K562 (cell line): ENCODE data around the gene TRIM31. TPM values are rescaled to one million over a fixed set of nuclear protein-coding genes. Genes with fewer than 3 reads are reported as not detected.

Source experiments
- CBFB ChIP-seq: sonication (generic); formaldehyde crosslinking; IDR thresholded peaks from 2 replicates; pipeline ENCODE4 v1.4.0; 2020; ENCODE audit warnings: mild to moderate bottlenecking, missing genetic modification reagents
- CREM ChIP-seq: IDR thresholded peaks from 2 replicates; pipeline ENCODE4 v1.6.1; 2014; ENCODE audit warnings: antibody characterized with exemption, low read depth
- DPF2 ChIP-seq: fragments of 450-650 bp; IDR thresholded peaks from 2 replicates; pipeline ENCODE4 v1.6.1; 2016
- E2F1 ChIP-seq: sonication (generic); formaldehyde crosslinking; IDR thresholded peaks from 2 replicates; pipeline ENCODE4 v1.8.1; 2023; ENCODE audit warnings: mild to moderate bottlenecking, missing genetic modification reagents, moderate library complexity
- ELF1 ChIP-seq: fragments of 200-800 bp; sonication (Bioruptor generic); IDR thresholded peaks from 2 replicates; pipeline ENCODE4 v1.6.1; 2016; ENCODE audit warnings: missing genetic modification characterization, missing compliant biosample characterization
- ERF ChIP-seq: fragments of 450-650 bp; formaldehyde crosslinking; IDR thresholded peaks from 2 replicates; pipeline ENCODE4 v1.4.0; 2020; ENCODE audit warnings: mild to moderate bottlenecking, mixed read lengths
- IFI16 ChIP-seq: fragments of 250-450 bp; sonication (Bioruptor Pico); IDR thresholded peaks from 2 replicates; pipeline ENCODE4 v2.1.2; 2022; ENCODE audit warnings: mild to moderate bottlenecking, inconsistent platforms
- ILK ChIP-seq: fragments of 450-650 bp; IDR thresholded peaks from 2 replicates; pipeline ENCODE4 v1.6.1; 2016; ENCODE audit warnings: missing genetic modification characterization, low read depth, mild to moderate bottlenecking, missing compliant biosample characterization, moderate library complexity, borderline replicate concordance
- MAFK ChIP-seq: IDR thresholded peaks from 2 replicates; pipeline ENCODE4 v1.6.1; 2011; ENCODE audit warnings: low read length, improper control_type of control experiment
- MYNN ChIP-seq, 2 experiments: sonication (generic); formaldehyde crosslinking in 1 of 2; IDR thresholded peaks; 2 replicates each; pipeline versions ENCODE4 v1.5.0 to v1.6.1; 2016 to 2020; ENCODE audit warnings: antibody characterized with exemption in 1 of 2, missing genetic modification reagents in 1 of 2
- NEUROD1 ChIP-seq: fragments of 150-350 bp; IDR thresholded peaks from 2 replicates; pipeline ENCODE4 v1.6.1; 2014; ENCODE audit warnings: borderline replicate concordance, low read length, low read depth; ENCODE audit not compliant: partially characterized antibody
- PRPF4 ChIP-seq: fragments of 200-400 bp; formaldehyde crosslinking; IDR thresholded peaks from one replicate; pipeline ENCODE4 v1.6.1; 2017; ENCODE audit warnings: low read length, low read depth, mild to moderate bottlenecking; ENCODE audit not compliant: insufficient read depth, poor library complexity, severe bottlenecking
- PTRF ChIP-seq: fragments of 450-650 bp; IDR thresholded peaks from 2 replicates; pipeline ENCODE4 v1.6.1; 2016; ENCODE audit warnings: mild to moderate bottlenecking, missing genetic modification characterization, missing compliant biosample characterization
- RAD21 ChIP-seq, 2 experiments: fragments of 250-450 bp in 1 of 2; fragments of 450-650 bp in 1 of 2; sonication (Bioruptor Pico) in 1 of 2; formaldehyde crosslinking in 1 of 2; IDR thresholded peaks in 1 of 2; conservative IDR thresholded peaks in 1 of 2; 2 replicates each; pipeline versions ENCODE4 v1.4.0 to v1.8.0; 2020 to 2022; ENCODE audit warnings: mild to moderate bottlenecking in 2 of 2, moderate library complexity in 1 of 2
- RAD51 ChIP-seq: fragments of 450-650 bp; IDR thresholded peaks from 2 replicates; pipeline ENCODE4 v1.7.1; 2016; ENCODE audit warnings: low read depth, mild to moderate bottlenecking, borderline replicate concordance
- SPI1 ChIP-seq: IDR thresholded peaks from 2 replicates; pipeline ENCODE4 v1.6.1; 2011; ENCODE audit warnings: low read depth, low read length, control low read depth, borderline replicate concordance
- TCF7L2 ChIP-seq: fragments of 150-350 bp; IDR thresholded peaks from 2 replicates; pipeline ENCODE4 v1.6.1; 2016; ENCODE audit warnings: low read depth, mild to moderate bottlenecking, low read length, moderate library complexity
- THRA ChIP-seq: fragments of 450-650 bp; IDR thresholded peaks from 2 replicates; pipeline ENCODE4 v1.6.1; 2017; ENCODE audit warnings: mild to moderate bottlenecking, moderate library complexity
- ZNF253 ChIP-seq: fragments of 250-450 bp; sonication (Bioruptor Pico); conservative IDR thresholded peaks from 2 replicates; pipeline ENCODE4 v1.6.1; 2021; ENCODE audit warnings: mild to moderate bottlenecking
- ZNF311 ChIP-seq: fragments of 250-450 bp; sonication (Bioruptor Pico); IDR thresholded peaks from 2 replicates; pipeline ENCODE4 v1.4.0; 2020; ENCODE audit warnings: mild to moderate bottlenecking, moderate library complexity
- ZNF444 ChIP-seq: fragments of 250-450 bp; sonication (Bioruptor Pico); IDR thresholded peaks from 2 replicates; pipeline ENCODE4 v1.4.0; 2020; ENCODE audit warnings: mild to moderate bottlenecking, moderate library complexity
- ZNF511 ChIP-seq: sonication (generic); formaldehyde crosslinking; IDR thresholded peaks from 2 replicates; pipeline ENCODE4 v1.8.0; 2022; ENCODE audit warnings: mild to moderate bottlenecking, missing genetic modification reagents
- ZNF589 ChIP-seq: fragments of 200-800 bp; sonication (Bioruptor generic); IDR thresholded peaks from 2 replicates; pipeline ENCODE4 v1.6.1; 2016; ENCODE audit warnings: low read depth, missing genetic modification characterization, missing compliant biosample characterization
- polyA plus RNA-seq, 8 experiments: library from polyadenylated mRNA; depleted of rRNA in 4 of 8; stranded (reverse) in 5 of 8; unstranded in 3 of 8; fragments of >200 nt; fragmentation: Nextera tagmentation in 2 of 8; fragmentation: Illumina TruSeq in 1 of 8; extraction: Ambion mirVana in 2 of 8; extraction: Trizol in 1 of 8; gene quantifications; 2 replicates each; pipeline versions ENCODE4 v1.2.1 to v1.2.3, GENCODE V29; 2011 to 2014; ENCODE audit warnings: inconsistent platforms in 1 of 8, missing spikeins in 1 of 8
- total RNA-seq, 7 experiments: library from RNA; depleted of rRNA in 6 of 7; stranded (reverse); fragments of >200 nt in 6 of 7; fragmentation: Illumina TruSeq in 2 of 7; extraction: Trizol in 2 of 7; gene quantifications; 2 replicates each; pipeline versions ENCODE4 v1.2.1 to v1.2.3, GENCODE V29; 2011 to 2021; ENCODE audit warnings: low replicate concordance in 1 of 7
- TF ChIP-seq, protein P1 (sequence below): fragments of 250-450 bp; sonication (Bioruptor Pico); IDR thresholded peaks from 2 replicates; pipeline ENCODE4 v1.4.0; 2020; ENCODE audit warnings: mild to moderate bottlenecking, moderate library complexity

TRIM31 gene
- total and polyA plus RNA-seq, 9 of the 15 experiments (the other 6 are each of a cell fraction or from before 2014, with no cell fraction given): not detected

GRCh38 chr6:30066577-30067459, 46.1 kb downstream of the TRIM31 start, which contains the start of gene PPP1R11 (continued):
- no peak for TF ChIP-seq NEUROD1
- no peak for TF ChIP-seq ILK
- TF ChIP-seq E2F1 (CRISPR knock-in tag): no peak
- TF ChIP-seq PRPF4: no peak
- TF ChIP-seq RAD51: no peak
- no peak for TF ChIP-seq IFI16 (CRISPR knock-in tag)
- TF ChIP-seq ELF1: peak; percentile 100
- TF ChIP-seq ZNF253: no peak
- peak; percentile 11; the same call in 1 of the 2 replicates for TF ChIP-seq ERF
- TF ChIP-seq, protein P1, sequence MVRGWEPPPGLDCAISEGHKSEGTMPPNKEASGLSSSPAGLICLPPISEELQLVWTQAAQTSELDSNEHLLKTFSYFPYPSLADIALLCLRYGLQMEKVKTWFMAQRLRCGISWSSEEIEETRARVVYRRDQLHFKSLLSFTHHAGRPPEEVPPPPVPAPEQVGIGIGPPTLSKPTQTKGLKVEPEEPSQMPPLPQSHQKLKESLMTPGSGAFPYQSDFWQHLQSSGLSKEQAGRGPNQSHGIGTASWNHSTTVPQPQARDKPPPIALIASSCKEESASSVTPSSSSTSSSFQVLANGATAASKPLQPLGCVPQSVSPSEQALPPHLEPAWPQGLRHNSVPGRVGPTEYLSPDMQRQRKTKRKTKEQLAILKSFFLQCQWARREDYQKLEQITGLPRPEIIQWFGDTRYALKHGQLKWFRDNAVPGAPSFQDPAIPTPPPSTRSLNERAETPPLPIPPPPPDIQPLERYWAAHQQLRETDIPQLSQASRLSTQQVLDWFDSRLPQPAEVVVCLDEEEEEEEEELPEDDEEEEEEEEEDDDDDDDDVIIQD (CRISPR knock-in tag): no peak
- peak; percentile 99 for TF ChIP-seq MYNN (IDR thresholded peaks at IDR 0.05)
- 0 out of 2 replicates have a peak, but pooled peaks have one; percentile 84 for TF ChIP-seq MYNN (CRISPR knock-in tag; IDR thresholded peaks at IDR 0.05)
- peak; percentile 97 for TF ChIP-seq SPI1
- no peak for TF ChIP-seq CBFB
- no peak for TF ChIP-seq ZNF589 (CRISPR knock-in tag)
- TF ChIP-seq ZNF311 (CRISPR knock-in tag): no peak
- TF ChIP-seq PTRF (tag): no peak
- no peak for TF ChIP-seq THRA
- TF ChIP-seq ZNF444 (CRISPR knock-in tag): no peak
- TF ChIP-seq TCF7L2: peak; percentile 95
- TF ChIP-seq MAFK: 0 out of 2 replicates have a peak, but pooled peaks have one; percentile 2
- peak; percentile 96 for TF ChIP-seq CREM
- TF ChIP-seq DPF2: peak; percentile 33; the same call in 1 of the 2 replicates
- no peak for TF ChIP-seq RAD21 (CRISPR knock-in tag; conservative IDR thresholded peaks at IDR 0.05 in 1 of 2, IDR thresholded peaks at IDR 0.05 in 1 of 2)
- peak; percentile 55 for TF ChIP-seq ZNF511 (CRISPR knock-in tag)
